Measurements from ENCODE around the gene PSME2.

GRCh38 chr14:24190416-24190815 lies 44.0 kb upstream of the PSME2 start:
- TF ChIP-seq CTCF (IDR thresholded peaks at IDR 0.05) (no peak), POLR2A (IDR thresholded peaks at IDR 0.05) (no peak)
